Lower lobe of right lung (tissue), 2 donors: ENCODE data around the gene CACNA1F. TPM values are rescaled to one million over a fixed set of nuclear protein-coding genes. Genes with fewer than 3 reads are reported as not detected.

ENCODE experiments used
- ATAC-seq, 2 donors: fragments of 200-7000 bp; cut with Tn5 transposase; one replicate each; pipeline ENCODE4 v1.9.1; 2020 to 2022; ENCODE audit warnings: mild to moderate bottlenecking in 2 of 2, moderate library complexity in 2 of 2
- DNase-seq: peaks from one replicate; pipeline ENCODE4 v3.0.0-alpha.2; 2020
- H3K27ac ChIP-seq: fragments of 200-600 bp; one replicate; pipeline ENCODE4 v1.8.0; 2022
- H3K27me3 ChIP-seq: fragments of 200-600 bp; one replicate; pipeline ENCODE4 v1.8.0; 2022; ENCODE audit warnings: low read depth
- H3K36me3 ChIP-seq: fragments of 200-600 bp; one replicate; pipeline ENCODE4 v1.8.0; 2022; ENCODE audit warnings: mild to moderate bottlenecking
- H3K4me1 ChIP-seq: fragments of 200-600 bp; one replicate; pipeline ENCODE4 v1.8.0; 2022
- H3K4me3 ChIP-seq: fragments of 200-600 bp; one replicate; pipeline ENCODE4 v1.8.0; 2022; ENCODE audit warnings: mild to moderate bottlenecking
- H3K9me3 ChIP-seq: fragments of 200-600 bp; one replicate; pipeline ENCODE4 v1.8.0; 2022
- CTCF ChIP-seq: fragments of 200-600 bp; IDR thresholded peaks from one replicate; pipeline ENCODE4 v1.8.0; 2022; ENCODE audit warnings: antibody characterized with exemption, mild to moderate bottlenecking
- intact Hi-C: fragments of 100-400 bp; cut with DNase I; formaldehyde crosslinking; loops from one replicate; pipeline ENCODE4 v1.11.0; 2022
- total RNA-seq: library from RNA; stranded (reverse); fragmentation: NEBNext Ultra II Directional; extraction: Animal tissue kit (Norgen Biotek cat#: 25700); gene quantifications from one replicate; pipeline ENCODE4 v1.2.1, GENCODE V29; 2021
- donor health status: DM: no; HTN: yes; CAD: no; lungs with severe emphysema.

Gene CACNA1F
- total RNA-seq, 1 donor from 2014 or later = 1.4 TPM

GRCh38 chrX:49186125-49187027 lies 46.8 kb downstream of the CACNA1F start, which contains the start of gene PRICKLE3:
Gene PRICKLE3 (minus strand): TSS chrX:49186373. CDS start chrX:49186297, 76 bp downstream.
- Histone ChIP-seq H3K4me1 (peaks cover 7% of the 10 kb centered on the region), H3K36me3 (peaks cover 18% of the 10 kb centered on the region), H3K4me3 (peak within 1 kb of the TSS; percentile 58), H3K9me3 (no peaks in the 10 kb centered on the region), H3K27me3 (no peaks in the 10 kb centered on the region), H3K27ac (peak within 1 kb of the TSS; percentile 75)
- DNase-seq (peak; percentile 92), ATAC-seq (peak; percentile 58 to 65)
- intact Hi-C loops = no loop called here
- TF ChIP-seq CTCF = peak; percentile 50

- DNase-seq (peak; percentile 92), ATAC-seq (peak; percentile 86 to 92)
- Histone ChIP-seq H3K4me3 (peak overlapping the region; percentile 58), H3K27ac (peak overlapping the region; percentile 67), H3K9me3 (no peaks in the 10 kb centered on the region), H3K27me3 (no peaks in the 10 kb centered on the region), H3K4me1 (peaks cover 7% of the 10 kb centered on the region), H3K36me3 (peaks cover 28% of the 10 kb centered on the region)
- no peak for TF ChIP-seq CTCF
- intact Hi-C loops = no loop called here
Measured at GRCh38 chrX:49184294-49185281, 48.6 kb downstream of the CACNA1F start.

- DNase-seq = no peak
- Histone ChIP-seq H3K27me3 (no peaks in the 10 kb centered on the region), H3K9me3 (no peaks in the 10 kb centered on the region), H3K4me1 (peaks cover 7% of the 10 kb centered on the region), H3K27ac (no peak overlapping the region), H3K36me3 (peaks cover 36% of the 10 kb centered on the region), H3K4me3 (peak overlapping the region; percentile 58)
- no peak for ATAC-seq
- intact Hi-C loops = no loop called here
- no peak for TF ChIP-seq CTCF
Measured at GRCh38 chrX:49183701-49184281, 49.3 kb downstream of the CACNA1F start.

- DNase-seq (no peak), ATAC-seq (no peak)
- H3K36me3 ChIP-seq = peaks cover 53% of the 10 kb centered on the region
- H3K4me3 ChIP-seq = no peak overlapping the region
- no peaks in the 10 kb centered on the region for H3K27me3 ChIP-seq
- H3K9me3 ChIP-seq = no peaks in the 10 kb centered on the region
- no peak for TF ChIP-seq CTCF
- intact Hi-C loops = no loop called here
- H3K27ac ChIP-seq = no peak overlapping the region
- H3K4me1 ChIP-seq = no peaks in the 10 kb centered on the region
Measured at GRCh38 chrX:49179358-49179757, 53.8 kb downstream of the CACNA1F start.

- DNase-seq = no peak
- Histone ChIP-seq H3K9me3 (no peaks in the 10 kb centered on the region), H3K36me3 (peaks cover 59% of the 10 kb centered on the region), H3K27ac (no peak overlapping the region), H3K4me3 (no peak overlapping the region), H3K4me1 (peaks cover under 1% of the 10 kb centered on the region), H3K27me3 (no peaks in the 10 kb centered on the region)
- intact Hi-C loops = no loop called here
- TF ChIP-seq CTCF = no peak
- no peak for ATAC-seq
Measured at GRCh38 chrX:49178537-49178936, 54.6 kb downstream of the CACNA1F start.
